ELR (cell line): ENCODE measurements around the gene NUDT4.
"Not testable (repeated sequence)": the region's sequence is repeated elsewhere in the genome, so short reads cannot be mapped to it uniquely, and the experiment has no call there.

Experiments used
- DNase-seq: peaks from one replicate; pipeline ENCODE4 v3.0.0-alpha.2; 2015; ENCODE audit warnings: low read depth

The NUDT4 gene

GRCh38 chr12:93429448-93429847, 51.7 kb downstream of the NUDT4 start:
- no peak for DNase-seq

GRCh38 chr12:93429852-93430251, 52.1 kb downstream of the NUDT4 start:
- DNase-seq, result no peak

GRCh38 chr12:93430280-93430679, 52.6 kb downstream of the NUDT4 start:
- DNase-seq, result no peak

- not testable (repeated sequence) for DNase-seq
Observed at GRCh38 chr12:93432031-93432430, 54.3 kb downstream of the NUDT4 start.

- DNase-seq, result no peak
Observed at GRCh38 chr12:93434256-93434865, 56.6 kb downstream of the NUDT4 start.

GRCh38 chr12:93438266-93439050, 60.7 kb downstream of the NUDT4 start:
- no peak for DNase-seq

GRCh38 chr12:93440043-93440835, 62.5 kb downstream of the NUDT4 start:
- peak; percentile 56 for DNase-seq

GRCh38 chr12:93441081-93441616, 63.4 kb downstream of the NUDT4 start:
- peak; percentile 55 for DNase-seq

- DNase-seq, result peak; percentile 95
Observed at GRCh38 chr12:93441617-93442410, 64.1 kb downstream of the NUDT4 start, which contains the start of gene UBE2N. Gene UBE2N, minus strand, starts transcription at chr12:93441947. Its CDS starts 63 bp downstream, at chr12:93441884.

- peak; percentile 33 for DNase-seq
Observed at GRCh38 chr12:93442411-93443340, 65.0 kb downstream of the NUDT4 start.

GRCh38 chr12:93443576-93443975, 65.9 kb downstream of the NUDT4 start:
- no peak for DNase-seq

- DNase-seq, result no peak
Observed at GRCh38 chr12:93447555-93448290, 70.0 kb downstream of the NUDT4 start.

GRCh38 chr12:93448796-93449195, 71.1 kb downstream of the NUDT4 start:
- no peak for DNase-seq

GRCh38 chr12:93449277-93449676, 71.6 kb downstream of the NUDT4 start:
- no peak for DNase-seq

- DNase-seq, result no peak
Observed at GRCh38 chr12:93451423-93452158, 73.9 kb downstream of the NUDT4 start.

GRCh38 chr12:93453633-93454032, 75.9 kb downstream of the NUDT4 start:
- peak; percentile 75 for DNase-seq

- DNase-seq, result no peak
Observed at GRCh38 chr12:93456077-93456476, 78.4 kb downstream of the NUDT4 start.
